GM21825 (cell line): Measurements from ENCODE around the gene FOXO6.

Experiments
- ATAC-seq: cut with Tn5 transposase; IDR thresholded peaks from one replicate; pipeline ENCODE4 v1.9.1; 2021; ENCODE audit warnings: mild to moderate bottlenecking, moderate library complexity; ENCODE audit not compliant: unreplicated experiment

Gene FOXO6

DNA sequence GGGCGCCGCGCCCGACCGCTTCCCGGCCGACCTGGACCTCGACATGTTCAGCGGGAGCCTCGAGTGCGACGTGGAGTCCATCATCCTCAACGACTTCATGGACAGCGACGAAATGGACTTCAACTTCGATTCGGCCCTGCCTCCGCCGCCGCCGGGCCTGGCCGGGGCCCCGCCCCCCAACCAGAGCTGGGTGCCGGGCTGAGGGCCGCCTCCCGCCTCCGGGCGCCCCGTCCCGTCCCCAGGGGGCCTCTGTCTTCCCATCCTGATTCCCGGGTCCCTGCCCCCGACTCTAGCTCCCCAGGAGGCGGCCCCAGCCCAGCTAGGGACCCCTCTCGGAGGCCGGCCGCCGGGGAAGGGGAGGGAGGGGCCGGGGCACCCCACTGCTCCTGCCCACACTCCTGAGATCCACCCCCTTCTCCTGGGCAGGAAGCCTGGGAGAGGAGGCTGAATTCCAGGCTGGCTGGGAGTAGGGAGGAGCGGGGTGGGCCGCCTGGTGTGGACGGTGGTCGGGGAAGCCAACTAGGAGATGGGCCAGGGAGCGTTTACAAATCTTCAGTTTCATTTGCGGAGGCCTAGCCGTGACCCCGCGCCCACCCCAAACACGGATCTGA is 21.4 kb downstream of the FOXO6 start:
- no peak for ATAC-seq

DNA sequence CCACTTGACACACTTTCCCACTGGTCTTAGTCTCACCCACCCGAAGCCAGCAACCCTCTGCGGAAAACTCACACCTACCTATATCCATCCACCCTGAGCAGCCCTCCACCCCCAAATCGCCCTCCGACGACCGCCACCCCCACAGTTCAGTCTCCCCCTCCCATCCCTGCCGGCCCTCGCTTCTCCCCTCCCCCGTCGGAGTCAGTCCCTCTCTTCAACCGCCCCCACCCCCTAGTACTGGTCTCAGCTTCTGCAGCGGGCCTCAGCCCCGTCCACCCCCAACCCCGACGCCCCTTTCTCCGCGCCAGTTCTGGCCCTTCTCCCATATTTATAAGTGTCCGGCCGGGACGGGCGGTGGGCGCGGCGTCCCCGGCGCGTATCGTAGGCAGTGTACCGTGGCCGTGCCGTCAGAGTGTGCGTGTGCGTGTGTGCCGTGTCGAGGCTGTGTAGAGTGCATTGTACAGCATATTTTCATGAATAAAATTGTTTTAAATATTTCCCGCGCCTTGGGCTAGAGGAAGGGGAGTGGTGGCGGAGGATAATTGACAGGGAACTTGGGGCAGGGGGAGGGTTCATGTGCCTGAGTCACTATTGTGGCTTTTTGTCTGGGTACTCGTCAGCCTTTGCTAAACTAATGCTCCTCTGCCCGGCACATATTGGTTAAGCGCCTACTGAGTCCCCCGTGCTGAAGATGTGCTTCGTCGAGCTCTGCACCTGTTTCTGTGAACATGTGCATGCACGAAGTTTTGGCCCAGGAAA is 22.0 kb downstream of the FOXO6 start:
- no peak for ATAC-seq

DNA sequence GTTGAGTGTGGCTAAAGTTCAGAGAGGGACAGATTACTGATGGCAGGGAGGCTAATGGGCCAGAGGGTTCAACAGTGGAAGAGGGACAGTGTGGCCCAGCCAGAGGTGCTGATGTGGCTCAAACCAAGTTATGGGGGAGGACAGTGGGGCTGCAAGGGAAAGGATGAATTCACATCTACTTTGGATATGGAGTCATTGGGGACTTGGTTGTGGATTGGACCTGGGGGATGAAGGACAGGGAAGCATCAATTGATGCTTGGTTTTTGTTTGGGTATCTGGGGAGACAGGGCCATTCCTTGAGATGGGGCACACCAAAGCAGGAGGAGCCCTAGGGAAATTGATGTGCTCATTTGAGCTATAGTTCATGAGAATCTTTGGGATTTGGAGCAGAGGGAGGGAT is 23.3 kb downstream of the FOXO6 start:
- ATAC-seq: no peak

GRCh38 chr1:41385398-41386195 is 24.4 kb downstream of the FOXO6 start:
- ATAC-seq: no peak

DNA sequence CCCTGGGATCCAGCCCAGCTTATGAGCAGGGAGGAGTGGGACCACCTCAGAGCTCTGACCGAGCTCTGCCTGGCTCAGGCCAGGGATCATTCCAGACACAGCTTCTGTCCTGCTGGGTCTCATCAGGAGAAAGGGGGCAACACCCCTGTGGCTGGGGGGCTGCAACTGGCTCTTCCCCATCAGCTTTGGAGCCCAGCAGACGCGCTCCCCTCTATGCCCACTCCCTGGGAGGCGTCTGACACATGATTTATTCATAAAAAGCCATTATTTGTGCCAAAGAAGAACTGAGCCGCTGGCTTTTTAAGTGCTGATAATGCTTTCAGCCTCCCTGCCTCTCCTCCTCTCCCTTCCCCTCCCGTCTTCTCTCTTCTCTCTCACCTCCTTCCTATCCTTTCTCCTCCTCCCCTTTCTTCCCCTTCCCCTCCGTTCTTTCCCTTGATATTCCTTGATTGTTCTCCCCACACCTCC is 25.0 kb downstream of the FOXO6 start:
- no peak for ATAC-seq

GRCh38 chr1:41387667-41388091 is 26.4 kb downstream of the FOXO6 start:
- no peak for ATAC-seq

- no peak for ATAC-seq
These were observed 27.3 kb downstream of the FOXO6 start for GRCh38 chr1:41388510-41388909.

DNA sequence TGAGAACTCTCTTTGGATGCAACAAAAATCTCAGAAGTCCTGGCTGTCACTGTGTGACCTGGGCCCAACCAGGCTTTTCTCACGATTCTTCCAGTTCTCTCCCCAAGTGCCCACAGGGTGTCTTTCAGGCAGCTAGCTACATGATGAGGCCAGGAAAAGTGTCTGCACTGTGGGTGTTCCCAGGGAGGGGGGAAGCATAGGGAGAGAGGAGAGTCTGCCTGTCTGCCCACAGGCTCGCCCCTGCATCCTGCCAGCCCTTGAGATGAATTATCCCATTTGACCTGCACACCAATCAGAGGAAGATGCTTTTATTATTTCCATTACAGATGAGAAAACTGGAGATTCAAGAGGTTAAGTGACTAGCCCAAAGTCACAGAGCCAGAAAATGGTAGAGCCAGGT is 27.8 kb downstream of the FOXO6 start:
- no peak for ATAC-seq

DNA sequence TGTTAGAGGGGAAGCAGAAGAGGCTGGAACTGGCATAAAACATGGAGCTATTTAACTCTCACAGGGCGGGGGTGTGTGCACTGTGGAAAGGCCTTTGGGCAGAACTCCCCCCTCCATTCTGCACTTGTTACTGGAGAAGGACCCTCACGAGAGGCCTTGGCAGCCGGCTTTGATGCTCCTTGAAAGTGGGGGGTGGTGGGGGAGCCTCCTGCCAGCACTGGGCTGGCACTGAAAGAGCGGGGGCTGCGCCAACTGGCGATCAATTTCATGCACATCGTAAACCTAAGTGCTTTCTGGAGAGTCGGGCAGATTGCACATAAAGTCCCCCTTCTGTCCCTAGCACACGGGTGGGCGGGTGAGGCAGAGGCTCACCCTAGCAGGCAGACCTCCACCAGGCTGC is 28.9 kb downstream of the FOXO6 start:
- ATAC-seq: no peak

DNA sequence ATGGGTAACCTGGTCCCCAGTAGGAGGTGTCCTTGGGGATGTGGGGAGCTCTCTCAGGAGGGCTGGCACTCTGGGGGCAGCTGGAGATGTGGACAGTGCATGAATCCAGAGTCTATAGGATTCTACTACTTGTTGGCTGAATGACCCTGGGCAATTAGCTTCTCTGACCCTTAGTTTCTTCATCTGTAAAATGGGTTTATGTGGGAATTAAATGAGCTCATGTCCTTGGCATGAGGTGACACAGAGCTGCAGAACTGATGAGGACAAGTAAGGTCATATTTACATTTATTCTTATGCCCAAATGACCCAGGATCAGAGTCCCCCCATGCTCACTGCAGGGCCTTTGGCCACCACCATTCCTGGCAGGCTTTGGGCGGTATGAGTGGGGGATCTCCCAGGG is 29.3 kb downstream of the FOXO6 start:
- ATAC-seq: no peak

GRCh38 chr1:41391834-41392527 is 30.7 kb downstream of the FOXO6 start:
- ATAC-seq: no peak

DNA sequence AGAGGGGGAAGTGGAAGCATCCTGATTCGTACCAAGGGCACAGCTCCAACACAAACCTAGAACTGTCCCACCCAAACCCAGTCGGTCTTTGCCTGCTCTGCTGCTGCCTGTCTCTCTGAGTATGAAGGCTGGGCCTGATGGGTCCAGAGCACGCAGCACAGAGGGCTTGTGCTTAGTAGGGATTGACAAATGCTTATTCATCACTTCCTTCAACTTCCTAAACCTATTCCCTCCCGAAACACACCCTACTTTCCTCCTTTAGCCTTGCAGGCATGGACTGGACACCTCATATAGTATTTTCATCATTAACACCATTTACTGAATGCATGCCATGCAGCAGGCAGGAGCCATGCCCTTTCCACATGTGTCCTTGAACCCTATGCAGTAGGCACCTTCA is 31.3 kb downstream of the FOXO6 start:
- ATAC-seq: no peak

GRCh38 chr1:41393716-41394368 is 32.6 kb downstream of the FOXO6 start:
- no peak for ATAC-seq

GRCh38 chr1:41394369-41394744 is 33.1 kb downstream of the FOXO6 start:
- no peak for ATAC-seq

DNA sequence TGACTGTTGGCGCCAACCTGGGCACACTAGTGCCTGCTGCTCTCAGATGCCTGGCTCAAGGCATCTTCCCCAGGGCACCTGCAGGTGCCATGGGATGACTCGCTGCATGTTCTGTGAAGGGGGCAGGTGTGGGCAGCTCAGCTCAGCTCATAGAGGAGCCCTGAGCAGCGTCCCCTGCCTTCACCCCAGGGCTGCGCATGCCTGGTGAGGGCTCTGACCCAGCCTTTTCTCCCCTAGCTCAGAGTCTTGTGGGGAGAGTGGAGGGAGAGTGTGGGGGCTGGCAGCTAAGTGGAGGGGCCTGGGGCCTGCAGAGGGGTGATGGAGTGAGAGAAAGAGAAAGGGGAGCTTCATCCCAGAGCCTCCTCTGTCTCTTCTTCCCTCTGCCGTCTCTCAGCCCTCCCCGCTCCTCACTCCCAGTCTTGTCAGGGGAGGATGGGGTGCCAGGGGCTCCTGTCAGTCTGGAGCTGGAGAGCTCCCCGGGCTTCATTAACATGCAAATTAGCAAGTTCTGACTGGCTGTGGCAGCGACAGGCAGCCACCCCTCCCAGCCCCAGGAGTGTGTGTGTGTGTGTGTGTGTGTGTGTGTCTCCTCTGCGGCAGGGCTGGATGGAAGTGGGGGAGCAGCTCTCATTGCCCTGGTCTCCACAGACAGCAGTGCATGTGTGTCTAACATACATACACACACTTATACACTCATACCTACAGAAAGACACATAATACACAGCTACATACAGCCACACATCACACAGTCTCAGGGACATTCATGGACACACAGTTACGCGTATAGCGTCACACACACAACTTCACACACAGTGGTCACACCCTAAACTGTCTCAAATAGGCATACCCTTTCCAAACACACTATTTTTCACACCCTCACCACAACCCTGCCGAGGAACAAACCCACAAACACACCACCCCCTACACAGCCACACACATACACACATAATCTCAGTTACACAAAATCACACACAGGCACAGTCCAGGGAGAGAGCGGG is 34.0 kb downstream of the FOXO6 start:
- no peak for ATAC-seq

DNA sequence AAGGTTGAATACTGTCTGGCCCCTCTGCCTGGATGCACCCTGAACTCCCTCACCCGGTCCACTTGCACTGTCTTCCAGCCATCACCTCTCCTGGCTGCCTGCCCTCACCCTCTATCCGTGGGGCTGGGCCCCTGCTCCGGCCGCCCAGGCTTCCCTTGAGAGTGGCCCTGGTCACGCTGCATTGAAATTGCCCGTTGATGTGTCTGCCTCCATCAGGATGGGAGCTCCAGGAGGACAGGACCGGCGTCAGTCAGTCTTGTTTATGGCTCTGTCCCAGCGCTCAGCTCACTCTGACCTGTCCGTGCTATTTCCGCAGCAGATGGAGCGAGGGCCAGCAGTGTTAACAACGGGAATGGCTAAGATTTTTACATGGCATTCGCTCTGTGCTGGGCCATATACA is 34.9 kb downstream of the FOXO6 start:
- no peak for ATAC-seq

GRCh38 chr1:41397020-41397419 is 35.8 kb downstream of the FOXO6 start:
- no peak for ATAC-seq

GRCh38 chr1:41397753-41398330 is 36.6 kb downstream of the FOXO6 start:
- no peak for ATAC-seq

- ATAC-seq: no peak
These were observed 38.0 kb downstream of the FOXO6 start for GRCh38 chr1:41399145-41399795.
